GM13976 (cell line): ENCODE data around the gene RAVER1.

Experiments used
- DNase-seq: peaks from one replicate; pipeline ENCODE4 v3.0.0; 2012; ENCODE audit warnings: low spot score
- in situ Hi-C: fragments of 300-500 bp; cut with MboI; formaldehyde crosslinking; loops from one replicate; pipeline ENCODE4 v1.12.0; 2022; ENCODE audit warnings: low sequenced_read_pairs, mixed read lengths, inconsistent platforms; ENCODE audit not compliant: unreplicated experiment
- TF ChIP-seq, protein P1 (sequence below): IDR thresholded peaks from 2 replicates; pipeline ENCODE4 v1.5.1; 2012; ENCODE audit warnings: borderline replicate concordance, mild to moderate bottlenecking; ENCODE audit not compliant: insufficient read depth; ENCODE audit errors: extremely low read depth, missing control alignments, control extremely low read depth

The RAVER1 gene

DNA sequence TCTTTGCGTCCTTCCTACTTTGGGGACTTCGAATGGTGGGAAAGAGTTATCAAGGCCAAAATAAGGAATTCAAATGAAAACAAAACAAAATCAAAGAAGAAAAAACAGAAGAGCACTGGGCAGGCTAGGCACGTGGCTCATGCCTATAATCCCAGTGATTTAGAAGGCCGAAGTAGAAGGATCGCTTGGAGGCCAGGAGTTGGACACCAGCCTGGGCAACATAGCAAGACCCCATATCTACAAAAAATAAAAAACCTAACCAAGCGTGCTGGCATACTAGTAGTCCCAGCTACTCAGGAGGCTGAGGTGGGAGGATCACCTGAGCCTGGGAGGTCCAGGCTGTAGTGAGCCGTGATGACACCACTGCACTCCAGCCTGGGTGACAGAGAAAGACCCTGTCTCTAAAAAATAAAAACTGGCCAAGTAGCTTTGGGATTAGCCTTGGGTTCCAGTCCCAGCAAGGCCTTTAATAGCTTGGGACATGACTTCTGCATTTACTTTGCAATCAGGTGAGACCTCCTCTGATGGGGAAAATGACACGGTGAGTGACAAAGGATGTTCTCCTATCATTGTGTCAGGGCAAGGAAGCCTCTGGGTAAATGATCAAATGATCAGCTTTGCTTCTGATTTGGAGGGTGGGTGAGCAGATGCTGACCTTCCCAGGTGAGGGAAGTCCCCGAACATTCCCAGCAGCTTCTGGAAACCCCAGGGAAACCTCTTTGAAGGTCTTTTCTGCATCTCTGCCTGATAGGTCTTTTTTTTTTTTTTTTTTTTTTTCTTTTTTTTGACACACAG lies 55.3 kb downstream of the RAVER1 start:
- in situ Hi-C loops, result no loop called here

DNA sequence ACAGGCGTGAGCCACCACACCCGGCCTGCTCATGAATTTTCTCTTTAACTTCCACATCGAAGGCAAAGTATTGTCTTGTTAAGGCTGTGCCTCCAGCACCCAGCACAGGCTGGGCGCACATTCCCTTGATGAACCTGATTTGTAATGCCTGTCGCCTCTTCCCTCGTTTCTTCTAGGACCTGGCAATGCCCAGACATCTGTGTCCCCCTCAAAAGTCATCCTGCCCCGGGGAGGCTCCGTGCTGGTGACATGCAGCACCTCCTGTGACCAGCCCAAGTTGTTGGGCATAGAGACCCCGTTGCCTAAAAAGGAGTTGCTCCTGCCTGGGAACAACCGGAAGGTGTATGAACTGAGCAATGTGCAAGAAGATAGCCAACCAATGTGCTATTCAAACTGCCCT lies 58.7 kb downstream of the RAVER1 start:
- DNase-seq, result no peak
- TF ChIP-seq, protein P1, sequence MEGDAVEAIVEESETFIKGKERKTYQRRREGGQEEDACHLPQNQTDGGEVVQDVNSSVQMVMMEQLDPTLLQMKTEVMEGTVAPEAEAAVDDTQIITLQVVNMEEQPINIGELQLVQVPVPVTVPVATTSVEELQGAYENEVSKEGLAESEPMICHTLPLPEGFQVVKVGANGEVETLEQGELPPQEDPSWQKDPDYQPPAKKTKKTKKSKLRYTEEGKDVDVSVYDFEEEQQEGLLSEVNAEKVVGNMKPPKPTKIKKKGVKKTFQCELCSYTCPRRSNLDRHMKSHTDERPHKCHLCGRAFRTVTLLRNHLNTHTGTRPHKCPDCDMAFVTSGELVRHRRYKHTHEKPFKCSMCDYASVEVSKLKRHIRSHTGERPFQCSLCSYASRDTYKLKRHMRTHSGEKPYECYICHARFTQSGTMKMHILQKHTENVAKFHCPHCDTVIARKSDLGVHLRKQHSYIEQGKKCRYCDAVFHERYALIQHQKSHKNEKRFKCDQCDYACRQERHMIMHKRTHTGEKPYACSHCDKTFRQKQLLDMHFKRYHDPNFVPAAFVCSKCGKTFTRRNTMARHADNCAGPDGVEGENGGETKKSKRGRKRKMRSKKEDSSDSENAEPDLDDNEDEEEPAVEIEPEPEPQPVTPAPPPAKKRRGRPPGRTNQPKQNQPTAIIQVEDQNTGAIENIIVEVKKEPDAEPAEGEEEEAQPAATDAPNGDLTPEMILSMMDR, result no peak
- in situ Hi-C loops, result no loop called here

More for the DNA sequence above, 55.3 kb downstream of the RAVER1 start:
- DNase-seq, result no peak
- TF ChIP-seq, protein P1, result no peak

DNA sequence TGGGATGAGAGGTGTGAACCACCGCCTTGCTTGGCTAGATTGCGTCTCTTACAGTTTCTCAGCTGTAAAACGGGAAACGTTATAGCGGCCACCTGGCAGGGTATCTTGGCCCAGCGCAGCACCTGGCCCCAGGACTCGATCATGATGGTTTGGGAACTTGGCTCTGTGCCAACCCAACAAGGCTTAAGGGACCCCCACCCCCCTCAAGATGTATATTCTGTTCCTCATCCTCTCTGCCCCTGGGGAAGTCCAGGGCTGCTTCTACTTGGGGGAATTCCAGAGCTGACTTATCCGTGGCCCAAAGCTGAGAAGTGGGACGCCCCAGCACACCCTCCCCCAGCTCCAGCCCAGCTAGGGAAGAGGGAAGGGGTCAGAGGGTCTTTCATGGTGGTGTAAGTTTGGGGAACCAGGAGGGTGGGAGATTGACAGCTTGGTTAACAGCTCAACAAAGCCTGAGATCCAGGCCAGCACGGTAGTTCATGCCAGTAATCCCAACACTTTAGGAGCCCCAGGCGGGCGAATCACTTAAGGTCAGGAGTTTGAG lies 61.7 kb downstream of the RAVER1 start:
- in situ Hi-C loops, result no loop called here
- DNase-seq, result peak; percentile 77
- TF ChIP-seq, protein P1, result no peak

DNA sequence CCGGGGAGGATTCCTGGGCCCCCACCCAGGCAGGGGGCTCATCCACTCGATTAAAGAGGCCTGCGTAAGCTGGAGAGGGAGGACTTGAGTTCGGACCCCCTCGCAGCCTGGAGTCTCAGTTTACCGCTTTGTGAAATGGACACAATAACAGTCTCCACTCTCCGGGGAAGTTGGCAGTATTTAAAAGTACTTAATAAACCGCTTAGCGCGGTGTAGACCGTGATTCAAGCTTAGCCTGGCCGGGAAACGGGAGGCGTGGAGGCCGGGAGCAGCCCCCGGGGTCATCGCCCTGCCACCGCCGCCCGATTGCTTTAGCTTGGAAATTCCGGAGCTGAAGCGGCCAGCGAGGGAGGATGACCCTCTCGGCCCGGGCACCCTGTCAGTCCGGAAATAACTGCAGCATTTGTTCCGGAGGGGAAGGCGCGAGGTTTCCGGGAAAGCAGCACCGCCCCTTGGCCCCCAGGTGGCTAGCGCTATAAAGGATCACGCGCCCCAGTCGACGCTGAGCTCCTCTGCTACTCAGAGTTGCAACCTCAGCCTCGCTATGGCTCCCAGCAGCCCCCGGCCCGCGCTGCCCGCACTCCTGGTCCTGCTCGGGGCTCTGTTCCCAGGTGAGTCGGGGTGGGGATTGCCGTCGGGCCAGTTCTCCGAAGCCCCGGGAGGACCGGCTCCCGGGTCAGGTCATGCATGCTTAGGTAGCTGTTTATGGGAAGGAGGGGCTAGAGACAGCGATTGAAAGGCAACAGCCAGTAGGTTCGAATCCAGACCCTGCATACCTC lies 62.5 kb downstream of the RAVER1 start, which contains the start of gene ICAM1:
Gene ICAM1, plus strand, starts transcription at position 505 of the 779 bp plus-strand sequence. Its CDS starts 40 bp downstream, at position 545.
- in situ Hi-C loops, result no loop called here
- peak; percentile 89 for DNase-seq
- TF ChIP-seq, protein P1, result no peak

DNA sequence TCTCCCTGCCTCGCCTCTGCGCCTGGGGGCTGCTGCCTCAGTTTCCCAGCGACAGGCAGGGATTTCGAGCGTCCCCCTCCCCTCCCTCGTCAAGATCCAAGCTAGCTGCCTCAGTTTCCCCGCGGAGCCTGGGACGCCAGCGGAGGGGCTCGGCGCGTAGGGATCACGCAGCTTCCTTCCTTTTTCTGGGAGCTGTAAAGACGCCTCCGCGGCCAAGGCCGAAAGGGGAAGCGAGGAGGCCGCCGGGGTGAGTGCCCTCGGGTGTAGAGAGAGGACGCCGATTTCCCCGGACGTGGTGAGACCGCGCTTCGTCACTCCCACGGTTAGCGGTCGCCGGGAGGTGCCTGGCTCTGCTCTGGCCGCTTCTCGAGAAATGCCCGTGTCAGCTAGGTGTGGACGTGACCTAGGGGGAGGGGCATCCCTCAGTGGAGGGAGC lies 63.1 kb downstream of the RAVER1 start:
- TF ChIP-seq, protein P1, result no peak
- DNase-seq, result peak; percentile 84
- in situ Hi-C loops, result no loop called here
